ENCODE results near the gene SIGLEC5.

The SIGLEC5 gene

GRCh38 chr19:51654783-51655182 is 24.6 kb upstream of the SIGLEC5 start:
- DNase-seq (ENCODE audit: low spot score) = no peak
- no peak overlapping the region for H3K9ac ChIP-seq (ENCODE audit: low read depth, low read length, poor library complexity)
- no peak overlapping the region for H2BK15ac ChIP-seq (ENCODE audit: low read length)
- no peak overlapping the region for H4K91ac ChIP-seq (ENCODE audit: low read depth, low read length, poor library complexity)
- H3K23ac ChIP-seq (ENCODE audit: low read depth, low read length, poor library complexity) = no peak overlapping the region
- peaks cover 0 to 2% of the 10 kb centered on the region in 2 donors for H3K4me1 ChIP-seq (ENCODE audit: control insufficient read depth in 2 of 2, insufficient read depth in 1 of 2, low read depth in 1 of 2, low read length in 2 of 2)
- H2BK5ac ChIP-seq (ENCODE audit: low read length) = no peak overlapping the region
- no peak overlapping the region for H2AFZ ChIP-seq (ENCODE audit: low read length)
- no peak overlapping the region for H3K4me3 ChIP-seq (ENCODE audit: low read length in 2 of 2)
- H3K4ac ChIP-seq (ENCODE audit: low read length) = no peak overlapping the region
- no peak overlapping the region for H2BK12ac ChIP-seq (ENCODE audit: low read length)
- H3K4me2 ChIP-seq (ENCODE audit: insufficient read depth, low read length, poor library complexity, severe bottlenecking) = no peak overlapping the region
- no peak overlapping the region for H3K14ac ChIP-seq (ENCODE audit: low read length)
- H2BK120ac ChIP-seq (ENCODE audit: low read depth, low read length) = no peak overlapping the region
- no peak overlapping the region for H3K27ac ChIP-seq (replicated peaks; ENCODE audit: low read length)
- H2AK5ac ChIP-seq (ENCODE audit: low read depth, low read length) = no peak overlapping the region
- WGBS, 2 donors (ENCODE audit: extremely low coverage in 2 of 2, insufficient read length in 2 of 2, insufficient replicate concordance in 1 of 2) = no CpG with 5 or more reads among the region's 4 CpGs
- peaks cover 0 to 7% of the 10 kb centered on the region in 2 donors for H3K9me3 ChIP-seq (replicated peaks in 1 of 2; ENCODE audit: control insufficient read depth in 2 of 2, insufficient read depth in 1 of 2, low read depth in 1 of 2, low read length in 2 of 2)
- H3K79me1 ChIP-seq (ENCODE audit: low read depth, low read length) = no peaks in the 10 kb centered on the region
- no peak overlapping the region for H4K8ac ChIP-seq (ENCODE audit: low read depth, low read length)
- H3K36me3 ChIP-seq (replicated peaks in 1 of 2; ENCODE audit: control insufficient read depth in 2 of 2, insufficient read depth in 2 of 2, low read length in 2 of 2) = no peaks in the 10 kb centered on the region
- H3K18ac ChIP-seq (ENCODE audit: low read length) = no peak overlapping the region
- H3K27me3 ChIP-seq (ENCODE audit: control insufficient read depth in 3 of 3, insufficient read depth in 3 of 3, low read depth in 1 of 3, low read length in 3 of 3) = peaks cover 0 to 2% (median 0%) of the 10 kb centered on the region in 3 experiments

GRCh38 chr19:51653162-51653561 is 23.0 kb upstream of the SIGLEC5 start:
- no peak overlapping the region for H2BK15ac ChIP-seq (ENCODE audit: low read length)
- no peak overlapping the region for H4K91ac ChIP-seq (ENCODE audit: low read depth, low read length, poor library complexity)
- H3K4ac ChIP-seq (ENCODE audit: low read length) = no peak overlapping the region
- no peak overlapping the region for H3K4me2 ChIP-seq (ENCODE audit: insufficient read depth, low read length, poor library complexity, severe bottlenecking)
- H3K9ac ChIP-seq (ENCODE audit: low read depth, low read length, poor library complexity) = no peak overlapping the region
- no peak overlapping the region for H4K8ac ChIP-seq (ENCODE audit: low read depth, low read length)
- WGBS, 2 donors (ENCODE audit: extremely low coverage in 2 of 2, insufficient read length in 2 of 2, insufficient replicate concordance in 1 of 2) = no CpG with 5 or more reads among the region's 2 CpGs
- H3K27ac ChIP-seq (replicated peaks; ENCODE audit: low read length) = no peak overlapping the region
- no peak for DNase-seq (ENCODE audit: low spot score)
- no peaks in the 10 kb centered on the region for H3K36me3 ChIP-seq (replicated peaks in 1 of 2; ENCODE audit: control insufficient read depth in 2 of 2, insufficient read depth in 2 of 2, low read length in 2 of 2)
- no peak overlapping the region for H3K23ac ChIP-seq (ENCODE audit: low read depth, low read length, poor library complexity)
- H3K79me1 ChIP-seq (ENCODE audit: low read depth, low read length) = no peaks in the 10 kb centered on the region
- H2AFZ ChIP-seq (ENCODE audit: low read length) = no peak overlapping the region
- H2BK5ac ChIP-seq (ENCODE audit: low read length) = no peak overlapping the region
- peaks cover 0 to 2% of the 10 kb centered on the region in 2 donors for H3K4me1 ChIP-seq (ENCODE audit: control insufficient read depth in 2 of 2, insufficient read depth in 1 of 2, low read depth in 1 of 2, low read length in 2 of 2)
- no peak overlapping the region for H3K4me3 ChIP-seq (ENCODE audit: low read length in 2 of 2)
- H3K18ac ChIP-seq (ENCODE audit: low read length) = no peak overlapping the region
- no peak overlapping the region for H2BK120ac ChIP-seq (ENCODE audit: low read depth, low read length)
- no peak overlapping the region for H3K14ac ChIP-seq (ENCODE audit: low read length)
- peaks cover 0 to 8% of the 10 kb centered on the region in 2 donors for H3K9me3 ChIP-seq (replicated peaks in 1 of 2; ENCODE audit: control insufficient read depth in 2 of 2, insufficient read depth in 1 of 2, low read depth in 1 of 2, low read length in 2 of 2)
- H2AK5ac ChIP-seq (ENCODE audit: low read depth, low read length) = no peak overlapping the region
- H2BK12ac ChIP-seq (ENCODE audit: low read length) = no peak overlapping the region
- H3K27me3 ChIP-seq (ENCODE audit: control insufficient read depth in 3 of 3, insufficient read depth in 3 of 3, low read depth in 1 of 3, low read length in 3 of 3) = no peaks in the 10 kb centered on the region

GRCh38 chr19:51652266-51652665 is 22.1 kb upstream of the SIGLEC5 start:
- Histone ChIP-seq H3K14ac (ENCODE audit: low read length) (no peak overlapping the region), H2BK120ac (ENCODE audit: low read depth, low read length) (no peak overlapping the region), H3K18ac (ENCODE audit: low read length) (no peak overlapping the region), H3K9me3 (replicated peaks in 1 of 2; ENCODE audit: control insufficient read depth in 2 of 2, insufficient read depth in 1 of 2, low read depth in 1 of 2, low read length in 2 of 2) (peaks cover 0 to 11% of the 10 kb centered on the region in 2 donors), H3K27me3 (ENCODE audit: control insufficient read depth in 3 of 3, insufficient read depth in 3 of 3, low read depth in 1 of 3, low read length in 3 of 3) (no peaks in the 10 kb centered on the region), H3K4me1 (ENCODE audit: control insufficient read depth in 2 of 2, insufficient read depth in 1 of 2, low read depth in 1 of 2, low read length in 2 of 2) (peaks cover 0 to under 1% of the 10 kb centered on the region in 2 donors), H2BK15ac (ENCODE audit: low read length) (no peak overlapping the region), H2AK5ac (ENCODE audit: low read depth, low read length) (no peak overlapping the region), H4K91ac (ENCODE audit: low read depth, low read length, poor library complexity) (no peak overlapping the region), H3K4me3 (ENCODE audit: low read length in 2 of 2) (no peak overlapping the region), H2AFZ (ENCODE audit: low read length) (no peak overlapping the region), H2BK12ac (ENCODE audit: low read length) (no peak overlapping the region), H3K9ac (ENCODE audit: low read depth, low read length, poor library complexity) (no peak overlapping the region), H3K4me2 (ENCODE audit: insufficient read depth, low read length, poor library complexity, severe bottlenecking) (no peak overlapping the region), H3K79me1 (ENCODE audit: low read depth, low read length) (no peaks in the 10 kb centered on the region), H4K8ac (ENCODE audit: low read depth, low read length) (no peak overlapping the region), H3K27ac (replicated peaks; ENCODE audit: low read length) (no peak overlapping the region), H3K4ac (ENCODE audit: low read length) (no peak overlapping the region), H3K23ac (ENCODE audit: low read depth, low read length, poor library complexity) (no peak overlapping the region), H3K36me3 (replicated peaks in 1 of 2; ENCODE audit: control insufficient read depth in 2 of 2, insufficient read depth in 2 of 2, low read length in 2 of 2) (no peaks in the 10 kb centered on the region), H2BK5ac (ENCODE audit: low read length) (no peak overlapping the region)
- no peak for DNase-seq (ENCODE audit: low spot score)
- no CpG with 5 or more reads among the region's 4 CpGs for WGBS, 2 donors (ENCODE audit: extremely low coverage in 2 of 2, insufficient read length in 2 of 2, insufficient replicate concordance in 1 of 2)

GRCh38 chr19:51651216-51651846 is 21.1 kb upstream of the SIGLEC5 start:
- Histone ChIP-seq H2AK5ac (ENCODE audit: low read depth, low read length) (no peak overlapping the region), H3K9ac (ENCODE audit: low read depth, low read length, poor library complexity) (no peak overlapping the region), H2AFZ (ENCODE audit: low read length) (no peak overlapping the region), H3K4me3 (ENCODE audit: low read length in 2 of 2) (no peak overlapping the region), H3K4me1 (ENCODE audit: control insufficient read depth in 2 of 2, insufficient read depth in 1 of 2, low read depth in 1 of 2, low read length in 2 of 2) (no peaks in the 10 kb centered on the region), H3K36me3 (replicated peaks in 1 of 2; ENCODE audit: control insufficient read depth in 2 of 2, insufficient read depth in 2 of 2, low read length in 2 of 2) (no peaks in the 10 kb centered on the region), H3K27ac (replicated peaks; ENCODE audit: low read length) (no peak overlapping the region), H3K9me3 (replicated peaks in 1 of 2; ENCODE audit: control insufficient read depth in 2 of 2, insufficient read depth in 1 of 2, low read depth in 1 of 2, low read length in 2 of 2) (peaks cover 0 to 15% of the 10 kb centered on the region in 2 donors), H2BK5ac (ENCODE audit: low read length) (no peak overlapping the region), H3K23ac (ENCODE audit: low read depth, low read length, poor library complexity) (no peak overlapping the region), H3K79me1 (ENCODE audit: low read depth, low read length) (no peaks in the 10 kb centered on the region), H3K27me3 (ENCODE audit: control insufficient read depth in 3 of 3, insufficient read depth in 3 of 3, low read depth in 1 of 3, low read length in 3 of 3) (no peaks in the 10 kb centered on the region), H3K18ac (ENCODE audit: low read length) (no peak overlapping the region), H3K4ac (ENCODE audit: low read length) (no peak overlapping the region), H4K91ac (ENCODE audit: low read depth, low read length, poor library complexity) (no peak overlapping the region), H3K4me2 (ENCODE audit: insufficient read depth, low read length, poor library complexity, severe bottlenecking) (no peak overlapping the region), H2BK15ac (ENCODE audit: low read length) (no peak overlapping the region), H3K14ac (ENCODE audit: low read length) (no peak overlapping the region), H2BK12ac (ENCODE audit: low read length) (no peak overlapping the region), H4K8ac (ENCODE audit: low read depth, low read length) (no peak overlapping the region), H2BK120ac (ENCODE audit: low read depth, low read length) (no peak overlapping the region)
- DNase-seq (ENCODE audit: low spot score) = no peak
- no CpG with 5 or more reads among the region's 7 CpGs for WGBS, 2 donors (ENCODE audit: extremely low coverage in 2 of 2, insufficient read length in 2 of 2, insufficient replicate concordance in 1 of 2)

All from neuronal stem cell (in vitro differentiated cells).